Neural progenitor cell (in vitro differentiated cells): ENCODE results near the gene CYP4Z1.
"Not testable (repeated sequence)": the region's sequence is repeated elsewhere in the genome, so short reads cannot be mapped to it uniquely, and the experiment has no call there.

Experiments used
- CTCF ChIP-seq: fragments of 200-600 bp; sonication (generic); IDR thresholded peaks from 2 replicates; pipeline ENCODE4 v1.5.1; 2017; ENCODE audit warnings: antibody characterized with exemption, mild to moderate bottlenecking
- EZH2phosphoT487 ChIP-seq: fragments of 200-600 bp; sonication (generic); IDR thresholded peaks from 2 replicates; pipeline ENCODE4 v1.6.1; 2017; ENCODE audit warnings: antibody characterized with exemption

GRCh38 chr1:47132665-47133064, 65.6 kb downstream of the CYP4Z1 start:
- TF ChIP-seq CTCF, EZH2phosphoT487: not testable (repeated sequence)
